Lung (tissue), 12 donors: ENCODE results near the gene ZNF185. TPM values are rescaled to one million over a fixed set of nuclear protein-coding genes. Genes with fewer than 3 reads are reported as not detected.

Experiments
- ATAC-seq: fragments of 200-7000 bp; cut with Tn5 transposase; one replicate; pipeline ENCODE4 v1.9.1; 2020; ENCODE audit warnings: moderate number of reproducible peaks; ENCODE audit not compliant: insufficient read depth, low FRiP score
- DNase-seq, 3 donors: peaks; one replicate each; pipeline ENCODE4 v3.0.0-alpha.2; 2013 to 2017
- H3K27ac ChIP-seq, 2 donors: one replicate each; pipeline ENCODE4 v1.5.1; 2013; ENCODE audit warnings: mild to moderate bottlenecking in 2 of 2, moderate library complexity in 2 of 2, control low read depth in 1 of 2, inconsistent platforms in 1 of 2, low read depth in 1 of 2, low read length in 1 of 2
- H3K27me3 ChIP-seq, 3 donors: one replicate each; pipeline ENCODE4 v1.5.1; 2013; ENCODE audit warnings: low read length in 2 of 3; ENCODE audit not compliant: control insufficient read depth in 3 of 3, insufficient read depth in 3 of 3
- H3K36me3 ChIP-seq, 4 donors: one replicate each; pipeline ENCODE4 v1.5.1; 2013; ENCODE audit warnings: low read length in 4 of 4, mild to moderate bottlenecking in 1 of 4, moderate library complexity in 1 of 4; ENCODE audit not compliant: control insufficient read depth in 4 of 4, insufficient read depth in 4 of 4
- H3K4me1 ChIP-seq, 5 donors: one replicate each; pipeline ENCODE4 v1.5.1; 2013; ENCODE audit warnings: low read length in 5 of 5, mild to moderate bottlenecking in 2 of 5, moderate library complexity in 1 of 5; ENCODE audit not compliant: control insufficient read depth in 5 of 5, insufficient read depth in 5 of 5
- H3K4me3 ChIP-seq: one replicate; pipeline ENCODE4 v1.5.1; 2013; ENCODE audit warnings: mild to moderate bottlenecking, control low read depth, moderate library complexity
- H3K9ac ChIP-seq, 2 donors: one replicate each; pipeline ENCODE4 v1.5.1; 2013; ENCODE audit warnings: low read length in 2 of 2, control low read depth in 1 of 2; ENCODE audit not compliant: insufficient read depth in 1 of 2
- H3K9me3 ChIP-seq, 4 donors: one replicate each; pipeline ENCODE4 v1.5.1; 2013; ENCODE audit warnings: low read length in 3 of 4, mild to moderate bottlenecking in 1 of 4, moderate library complexity in 1 of 4; ENCODE audit not compliant: control insufficient read depth in 4 of 4, insufficient read depth in 3 of 4
- WGBS, 2 donors: extraction: QIAGEN DNeasy Blood & Tissue Kit; methylation state at CpG; one replicate each; pipeline ENCODE4 v1.1.7; 2013; 5-methylcytosine and 5-hydroxymethylcytosine counted together
- polyA plus RNA-seq, 2 donors: library from polyadenylated mRNA; stranded (reverse); fragments of 200-250 nt; gene quantifications; one replicate each; pipeline ENCODE4 v1.2.1, GENCODE V29; 2013
- total RNA-seq, 2 donors: library from RNA; depleted of rRNA in 1 of 2; stranded (reverse); fragments of >200 nt in 1 of 2; gene quantifications; one replicate each; pipeline ENCODE4 v1.2.1, GENCODE V29; 2014 to 2021
- TF ChIP-seq, protein P1 (sequence below): IDR thresholded peaks from 2 replicates; pipeline ENCODE4 v1.5.1; 2012; ENCODE audit warnings: mild to moderate bottlenecking; ENCODE audit errors: control extremely low read depth, extremely low read depth
- donor health status: control.
- donor health status: control.
- donor health status: Bipolar disorder and iron deficiency.
- donor health status: healthy.
- donor health status: DM: yes; HTN: yes; CAD: no.

ZNF185 gene
- total and polyA plus RNA-seq, 4 donors: 6.1 to 15.8 (median 10.7) TPM

DNA sequence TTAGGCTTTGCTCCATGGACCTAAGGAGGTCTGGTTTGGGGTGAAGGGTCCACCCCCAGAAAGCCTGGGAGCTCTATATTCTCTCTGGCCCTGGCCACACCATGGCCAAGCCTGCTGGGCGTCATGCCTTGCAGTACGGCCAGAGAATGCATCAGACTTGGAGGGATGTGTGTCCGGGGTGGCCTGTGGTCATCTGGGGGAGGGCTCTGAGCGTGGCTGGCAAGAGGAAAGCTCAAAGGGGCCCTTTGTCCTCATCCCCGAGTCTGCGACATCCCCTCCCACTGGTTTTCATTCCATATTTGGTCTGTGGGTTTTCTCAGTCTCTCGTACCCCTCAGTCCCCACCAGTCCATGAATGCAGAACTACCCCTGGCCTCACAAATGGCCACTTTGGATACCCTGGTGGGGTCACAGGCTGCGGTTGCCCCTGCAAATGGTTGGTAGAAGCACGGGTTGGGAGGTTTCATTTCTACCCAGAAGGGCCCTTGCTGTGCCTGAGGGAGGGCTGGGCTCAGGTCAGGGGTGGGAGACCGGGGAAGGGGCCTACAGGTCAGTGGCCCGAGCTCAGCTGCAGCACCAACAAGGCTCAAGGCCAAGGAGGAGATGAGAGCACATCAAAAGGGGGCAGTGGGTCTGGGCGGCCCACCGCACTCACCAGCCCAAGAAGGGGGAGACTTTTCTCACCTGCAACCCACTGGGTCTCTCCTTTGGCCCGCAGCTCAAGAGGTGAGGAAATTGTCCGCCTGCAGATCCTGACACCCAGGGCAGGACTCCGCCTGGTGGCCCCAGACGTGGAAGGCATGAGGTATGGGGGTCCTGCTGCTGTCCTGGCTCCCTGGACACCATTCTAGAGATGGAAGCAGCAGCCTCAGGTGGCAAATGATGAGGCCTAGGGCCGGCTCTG, 30.2 kb downstream of the ZNF185 start:
- Histone ChIP-seq H3K4me3 (no peak overlapping the region), H3K36me3 (no peaks in the 10 kb centered on the region), H3K4me1 (no peaks in the 10 kb centered on the region), H3K27me3 (no peaks in the 10 kb centered on the region), H3K9me3 (peaks cover 0 to 1% (median 0%) of the 10 kb centered on the region in 4 donors), H3K27ac (no peak overlapping the region), H3K9ac (no peak overlapping the region)
- 84 to 95% methylated on average over 10 to 18 of the region's 18 CpGs for WGBS, 2 donors
- TF ChIP-seq, protein P1, sequence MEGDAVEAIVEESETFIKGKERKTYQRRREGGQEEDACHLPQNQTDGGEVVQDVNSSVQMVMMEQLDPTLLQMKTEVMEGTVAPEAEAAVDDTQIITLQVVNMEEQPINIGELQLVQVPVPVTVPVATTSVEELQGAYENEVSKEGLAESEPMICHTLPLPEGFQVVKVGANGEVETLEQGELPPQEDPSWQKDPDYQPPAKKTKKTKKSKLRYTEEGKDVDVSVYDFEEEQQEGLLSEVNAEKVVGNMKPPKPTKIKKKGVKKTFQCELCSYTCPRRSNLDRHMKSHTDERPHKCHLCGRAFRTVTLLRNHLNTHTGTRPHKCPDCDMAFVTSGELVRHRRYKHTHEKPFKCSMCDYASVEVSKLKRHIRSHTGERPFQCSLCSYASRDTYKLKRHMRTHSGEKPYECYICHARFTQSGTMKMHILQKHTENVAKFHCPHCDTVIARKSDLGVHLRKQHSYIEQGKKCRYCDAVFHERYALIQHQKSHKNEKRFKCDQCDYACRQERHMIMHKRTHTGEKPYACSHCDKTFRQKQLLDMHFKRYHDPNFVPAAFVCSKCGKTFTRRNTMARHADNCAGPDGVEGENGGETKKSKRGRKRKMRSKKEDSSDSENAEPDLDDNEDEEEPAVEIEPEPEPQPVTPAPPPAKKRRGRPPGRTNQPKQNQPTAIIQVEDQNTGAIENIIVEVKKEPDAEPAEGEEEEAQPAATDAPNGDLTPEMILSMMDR: no peak
- no peak for DNase-seq
- no peak for ATAC-seq

GRCh38 chrX:152928761-152929400, 31.0 kb downstream of the ZNF185 start:
- H3K36me3 ChIP-seq: no peaks in the 10 kb centered on the region
- no peak overlapping the region for H3K9ac ChIP-seq
- no peaks in the 10 kb centered on the region for H3K9me3 ChIP-seq
- H3K27ac ChIP-seq: no peak overlapping the region
- no peak overlapping the region for H3K4me3 ChIP-seq
- ATAC-seq (no peak), DNase-seq (no peak)
- H3K4me1 ChIP-seq: no peaks in the 10 kb centered on the region
- TF ChIP-seq, protein P1: no peak
- no peaks in the 10 kb centered on the region for H3K27me3 ChIP-seq
- WGBS, 2 donors: 77 to 87% methylated on average over 6 to 10 of the region's 10 CpGs

GRCh38 chrX:152929898-152930297, 32.0 kb downstream of the ZNF185 start:
- TF ChIP-seq, protein P1: no peak
- DNase-seq: no peak
- no peak for ATAC-seq

More at GRCh38 chrX:152929898-152930297, 32.0 kb downstream of the ZNF185 start:
- Histone ChIP-seq H3K9me3 (no peaks in the 10 kb centered on the region), H3K9ac (no peak overlapping the region), H3K27ac (no peak overlapping the region), H3K36me3 (no peaks in the 10 kb centered on the region), H3K4me3 (no peak overlapping the region), H3K4me1 (no peaks in the 10 kb centered on the region), H3K27me3 (no peaks in the 10 kb centered on the region)
- 77 to 99% methylated on average over 4 of the region's 4 CpGs for WGBS, 2 donors
